Activated CD4-positive, alpha-beta memory T cell treated with anti-CD3 and anti-CD28 coated beads, Interleukin-2, amount 10 ng/mL, durations not matched to agents 7 days and 5 days (primary cell): ENCODE measurements around the gene CHKA. TPM values are rescaled to one million over a fixed set of nuclear protein-coding genes. Genes with fewer than 3 reads are reported as not detected.

Source experiments
- CTCF ChIA-PET: fragments of 350-600 bp; sonication (Branson Sonifier 250); formaldehyde crosslinking; loops from one replicate; lab custom pipeline; 2021; ENCODE audit warnings: antibody characterized with exemption, inconsistent platforms; lab: Charles Lee
- POLR2A ChIA-PET: fragments of 350-600 bp; sonication (Branson Sonifier 250); formaldehyde crosslinking; loops from one replicate; lab custom pipeline; 2021; ENCODE audit warnings: antibody characterized with exemption; lab: Charles Lee
- DNase-seq: peaks from one replicate; pipeline ENCODE4 v3.0.0-alpha.2; 2020
- H3K27ac Mint-ChIP-seq: one replicate; pipeline ENCODE4 v1.8.0; 2021; ENCODE audit warnings: mild to moderate bottlenecking, mixed read lengths
- H3K27me3 Mint-ChIP-seq: one replicate; pipeline ENCODE4 v1.8.0; 2021; ENCODE audit warnings: mixed read lengths
- H3K36me3 Mint-ChIP-seq: one replicate; pipeline ENCODE4 v1.8.0; 2021; ENCODE audit warnings: low read depth, mixed read lengths
- H3K4me1 Mint-ChIP-seq: one replicate; pipeline ENCODE4 v1.8.0; 2021; ENCODE audit warnings: mixed read lengths
- H3K4me3 Mint-ChIP-seq: one replicate; pipeline ENCODE4 v1.8.0; 2021; ENCODE audit warnings: mild to moderate bottlenecking, mixed read lengths
- H3K9me3 Mint-ChIP-seq: one replicate; pipeline ENCODE4 v1.8.0; 2021; ENCODE audit warnings: mixed read lengths
- total RNA-seq, 2 experiments: library from RNA; stranded (reverse); gene quantifications; one replicate each; pipeline ENCODE4 v1.2.3, GENCODE V29; 2021

The CHKA gene
- total RNA-seq, 2 experiments from 2014 or later, result 3.0 to 3.1 TPM

DNA sequence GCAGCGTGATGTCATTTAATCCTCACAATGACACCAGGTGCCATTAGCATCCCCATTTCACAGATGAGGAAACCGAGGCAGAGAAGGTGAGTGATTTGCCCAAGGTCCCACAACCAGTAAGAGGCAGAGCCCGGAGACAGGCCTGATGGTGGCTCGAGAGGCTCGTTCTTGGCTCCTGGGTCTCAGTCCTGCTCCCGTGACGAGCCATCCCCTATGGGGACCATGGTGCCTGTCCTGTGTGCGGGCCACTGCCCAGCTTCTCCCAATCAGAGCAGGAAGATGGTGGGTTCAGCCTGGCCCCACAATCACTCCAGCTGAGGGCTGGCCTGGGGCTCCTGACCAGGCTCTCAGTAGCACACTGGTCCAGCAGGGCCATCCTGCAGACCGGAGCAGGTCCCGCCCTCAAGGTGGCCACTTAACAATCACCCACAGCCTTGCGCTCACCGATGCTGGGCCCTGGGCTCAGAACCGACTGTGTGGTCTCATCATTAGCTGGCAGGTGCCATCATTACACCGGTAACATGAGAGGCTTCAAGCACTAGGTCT is 107.5 kb downstream of the CHKA start:
- H3K27ac Mint-ChIP-seq, result no peak overlapping the region
- DNase-seq, result no peak
- H3K27me3 Mint-ChIP-seq, result no peaks in the 10 kb centered on the region
- no peaks in the 10 kb centered on the region for H3K36me3 Mint-ChIP-seq
- ChIA-PET CTCF (no interaction called here), POLR2A (no interaction called here)
- H3K4me3 Mint-ChIP-seq, result no peak overlapping the region
- H3K4me1 Mint-ChIP-seq, result peaks cover 3% of the 10 kb centered on the region
- H3K9me3 Mint-ChIP-seq, result no peaks in the 10 kb centered on the region

DNA sequence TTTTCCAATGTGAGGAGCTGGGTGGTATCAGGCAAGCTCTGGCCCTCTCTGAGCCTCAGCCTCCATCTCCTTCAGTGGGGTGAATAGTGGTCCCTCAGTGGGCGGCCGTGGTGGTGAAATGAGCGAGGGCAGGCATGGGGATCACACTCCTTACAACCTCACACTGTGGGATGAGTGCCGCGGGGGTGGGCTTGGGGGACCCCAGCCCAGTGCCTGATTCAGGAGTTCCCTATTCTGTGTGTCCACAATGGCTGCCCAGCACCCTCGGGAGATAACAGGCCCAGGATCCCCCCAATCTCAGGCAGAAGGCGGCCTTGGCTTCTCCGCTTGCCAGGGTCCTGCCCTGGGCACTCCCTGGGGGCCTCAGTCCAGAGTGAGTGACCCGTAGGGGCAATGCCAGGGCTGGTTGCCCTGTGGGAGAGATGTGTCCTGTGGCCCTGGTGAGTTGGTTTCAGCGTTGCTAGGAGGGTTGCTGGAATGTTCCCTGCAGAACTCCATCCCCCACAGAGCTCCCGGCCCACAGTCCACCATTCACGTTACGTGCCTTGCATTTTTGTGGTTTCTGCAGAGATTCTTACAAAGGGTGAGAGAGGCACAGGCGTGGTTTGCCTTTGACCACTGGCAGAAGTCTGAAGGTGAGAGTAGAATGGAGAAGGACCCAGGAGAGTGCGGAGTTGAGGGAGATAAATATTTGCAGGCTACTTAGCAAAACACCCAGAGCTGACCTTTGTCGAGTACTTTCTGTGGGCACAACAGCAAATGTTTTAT is 108.2 kb downstream of the CHKA start:
- Mint-ChIP-seq H3K36me3 (no peaks in the 10 kb centered on the region), H3K9me3 (no peaks in the 10 kb centered on the region), H3K4me3 (no peak overlapping the region), H3K4me1 (peaks cover 3% of the 10 kb centered on the region), H3K27me3 (no peaks in the 10 kb centered on the region), H3K27ac (no peak overlapping the region)
- no peak for DNase-seq
- POLR2A ChIA-PET, result no interaction called here
- CTCF ChIA-PET, result no interaction called here

DNA sequence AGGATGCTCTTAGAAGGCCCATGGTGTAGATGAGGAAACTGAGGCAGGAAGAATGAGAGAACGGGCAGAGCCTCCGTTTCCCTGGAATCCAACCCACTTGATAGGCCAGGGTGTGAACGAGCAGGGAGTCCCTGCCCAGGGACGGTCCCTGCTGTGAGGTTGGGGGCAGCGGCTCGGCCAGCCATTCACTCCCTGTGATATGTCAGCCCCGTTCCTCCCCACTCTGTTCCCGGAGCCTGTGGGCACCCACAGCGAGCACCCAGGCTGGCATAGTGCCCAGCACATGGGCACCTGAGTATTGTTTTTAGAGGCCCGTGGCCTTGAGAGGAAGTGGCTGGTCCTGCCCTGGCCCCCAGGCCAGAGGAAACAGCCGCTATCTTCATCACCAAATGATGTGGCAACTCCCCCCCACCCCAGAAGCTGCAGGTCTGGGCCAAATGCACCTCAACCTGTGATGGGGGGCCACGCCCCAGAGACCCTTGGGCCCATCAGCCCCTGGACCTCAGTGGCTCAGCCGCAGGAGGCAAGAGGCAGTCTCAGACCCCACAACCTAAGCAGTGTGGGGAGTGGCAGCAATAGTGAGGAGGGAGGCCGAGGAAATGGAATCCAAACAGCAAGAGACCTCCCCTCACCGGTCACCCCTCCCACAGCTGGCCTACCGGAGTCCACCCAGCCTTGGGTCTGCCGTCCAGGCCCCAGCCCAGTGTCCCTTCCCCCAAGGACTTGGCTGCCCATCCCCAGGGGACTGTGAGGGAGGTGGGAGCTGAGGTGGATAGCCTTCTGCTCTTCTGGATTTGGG is 108.9 kb downstream of the CHKA start:
- no peak overlapping the region for H3K27ac Mint-ChIP-seq
- H3K4me1 Mint-ChIP-seq, result peaks cover 3% of the 10 kb centered on the region
- H3K4me3 Mint-ChIP-seq, result no peak overlapping the region
- no peaks in the 10 kb centered on the region for H3K9me3 Mint-ChIP-seq
- no peaks in the 10 kb centered on the region for H3K27me3 Mint-ChIP-seq
- no peaks in the 10 kb centered on the region for H3K36me3 Mint-ChIP-seq
- ChIA-PET POLR2A (no interaction called here), CTCF (no interaction called here)
- DNase-seq, result no peak

DNA sequence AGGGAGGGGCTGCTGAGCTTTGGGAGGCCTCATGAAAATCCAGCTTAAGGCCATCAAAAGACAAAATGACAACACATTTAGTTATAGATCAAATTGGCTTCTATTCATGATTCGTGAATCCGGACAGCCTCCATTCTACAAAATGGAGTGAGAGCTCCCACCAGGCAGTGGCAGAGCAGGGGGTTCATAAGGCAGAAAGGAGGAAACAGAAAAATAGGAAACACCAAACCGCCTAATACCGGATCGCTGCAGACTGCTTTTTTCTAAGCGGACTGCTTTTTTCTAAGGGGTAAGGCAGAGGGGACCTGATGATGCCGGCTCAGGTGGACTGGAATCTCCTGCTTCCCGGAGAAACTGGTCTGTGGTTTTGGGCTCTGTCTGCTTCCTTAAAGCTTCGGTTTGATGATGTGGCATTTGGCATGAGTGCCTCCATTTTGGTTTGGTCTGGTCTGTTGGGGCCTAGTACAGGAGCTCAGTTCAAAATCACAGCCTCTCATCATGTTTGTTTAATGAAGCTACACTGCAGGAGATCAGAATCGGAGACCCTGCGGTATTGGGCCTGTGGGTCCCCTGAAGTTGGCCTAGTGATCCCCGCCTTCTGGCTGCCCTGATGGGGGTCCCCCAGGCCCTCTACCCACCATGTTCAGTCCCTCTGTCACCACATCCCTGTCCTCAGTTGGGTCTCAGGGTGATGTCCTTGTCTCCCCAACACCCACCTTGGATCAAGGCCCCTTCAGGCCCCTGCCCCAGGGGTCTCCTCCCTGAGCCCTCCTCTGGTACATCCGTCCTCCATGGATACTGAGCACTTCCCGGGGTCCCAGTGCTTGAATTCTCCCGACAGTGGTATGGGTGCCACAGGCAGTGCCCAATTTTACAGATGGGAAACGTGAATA is 109.9 kb downstream of the CHKA start:
- CTCF ChIA-PET, result no interaction called here
- POLR2A ChIA-PET, result no interaction called here
- no peaks in the 10 kb centered on the region for H3K27me3 Mint-ChIP-seq

DNA sequence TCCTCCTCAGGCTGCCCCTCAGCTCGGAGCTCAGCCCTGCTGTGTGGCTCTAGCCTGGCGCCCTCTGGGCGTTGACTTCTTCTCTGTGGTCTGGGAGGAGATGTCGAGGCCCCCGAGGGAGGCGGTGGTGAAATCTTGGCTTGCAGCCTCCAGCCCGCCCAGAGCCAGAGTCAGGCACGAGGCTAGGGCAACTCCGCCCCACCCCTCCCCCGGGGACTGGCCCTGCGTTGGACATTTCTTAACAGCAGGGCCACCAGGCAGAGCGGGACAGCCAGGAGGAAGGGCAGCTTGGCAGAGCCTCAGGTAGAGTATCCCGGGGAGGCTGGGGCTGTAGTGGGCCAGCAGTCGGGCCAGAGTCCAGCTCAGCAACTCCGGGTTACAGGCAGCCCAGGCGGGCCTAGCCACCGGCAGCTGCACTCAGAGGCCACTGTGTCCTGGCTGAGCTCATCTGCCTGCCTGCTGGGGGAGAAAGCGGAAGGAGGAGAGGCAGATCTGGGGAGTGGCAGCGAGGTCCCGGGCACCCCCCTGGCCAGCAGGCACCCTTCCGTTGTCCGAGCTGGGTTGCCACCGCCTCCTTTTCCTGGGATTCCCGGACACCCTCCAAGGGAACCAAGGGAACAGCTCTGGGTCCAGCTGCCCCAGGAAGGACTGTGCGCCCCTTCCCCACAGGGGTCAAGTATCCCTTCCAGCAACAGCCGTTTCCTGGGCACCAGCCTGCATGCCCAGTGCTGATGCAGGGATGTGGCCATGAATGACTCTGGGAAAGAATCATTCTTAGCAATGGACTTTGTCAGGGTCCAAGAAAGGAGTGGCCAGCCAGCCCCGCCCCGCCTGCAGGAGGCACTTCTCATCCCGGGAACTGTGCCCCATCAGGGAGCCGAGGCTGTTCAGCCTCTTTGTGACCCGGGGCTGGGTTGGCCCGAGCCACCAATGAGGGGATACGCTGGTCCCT is 110.8 kb downstream of the CHKA start, which contains the start of gene ALDH3B1:
ALDH3B1 (plus strand) TSS at position 238 of the 952 bp plus-strand sequence. CDS start 4,971 bp downstream, outside the sequence.
- no peaks in the 10 kb centered on the region for H3K27me3 Mint-ChIP-seq
- no peak within 1 kb of the TSS for H3K4me3 Mint-ChIP-seq
- H3K36me3 Mint-ChIP-seq, result no peaks in the 10 kb centered on the region
- CTCF ChIA-PET, result no interaction called here
- H3K9me3 Mint-ChIP-seq, result no peaks in the 10 kb centered on the region
- peak within 1 kb of the TSS; percentile 61 for H3K27ac Mint-ChIP-seq
- POLR2A ChIA-PET, result no interaction called here
- no peak for DNase-seq
- peaks cover 5% of the 10 kb centered on the region for H3K4me1 Mint-ChIP-seq

More for the DNA sequence above, 109.9 kb downstream of the CHKA start:
- no peaks in the 10 kb centered on the region for H3K36me3 Mint-ChIP-seq
- H3K4me1 Mint-ChIP-seq, result peaks cover 3% of the 10 kb centered on the region
- H3K4me3 Mint-ChIP-seq, result no peak overlapping the region
- H3K27ac Mint-ChIP-seq, result no peak overlapping the region
- H3K9me3 Mint-ChIP-seq, result no peaks in the 10 kb centered on the region
- DNase-seq, result no peak

DNA sequence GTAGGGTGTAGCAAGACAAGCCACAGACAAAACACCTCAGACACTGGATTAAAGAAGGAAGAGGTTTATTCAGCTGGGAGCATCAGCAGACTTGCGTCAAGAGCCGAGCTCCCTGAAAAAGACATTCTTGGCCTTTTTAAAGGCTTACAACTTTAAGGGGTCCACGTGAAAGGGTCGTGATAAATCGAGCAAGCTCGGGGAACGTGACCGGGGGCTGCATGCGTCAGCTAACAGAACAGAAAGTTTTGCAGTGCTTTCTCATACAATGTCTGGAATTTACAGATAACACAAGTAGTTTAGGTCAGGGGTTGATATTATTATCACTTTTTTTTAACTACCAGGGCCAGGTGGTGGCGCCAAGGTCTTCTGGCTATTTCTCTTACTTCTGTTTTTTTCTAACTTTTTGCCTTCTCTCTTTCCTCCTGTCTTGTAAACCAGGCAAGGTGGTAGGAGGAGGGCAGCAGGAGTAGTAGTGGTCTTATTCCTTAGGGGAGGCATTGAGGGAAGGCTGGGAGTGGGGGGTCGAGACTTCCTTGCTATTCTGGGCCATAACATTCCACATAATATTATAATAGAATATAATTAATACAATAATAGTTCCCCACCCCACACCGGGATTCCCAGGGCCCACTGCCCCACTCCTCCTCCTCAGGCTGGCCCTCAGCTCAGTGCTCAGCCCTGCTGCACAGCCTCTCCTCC is 111.6 kb downstream of the CHKA start:
- DNase-seq, result peak; percentile 32
- ChIA-PET POLR2A (no interaction called here), CTCF (interaction anchor here (0.9 kb wide), 1 partner anchor 197 kb away, joined by 3 read pairs; no protein-coding TSS in a partner anchor)
- H3K27me3 Mint-ChIP-seq, result no peaks in the 10 kb centered on the region
- H3K36me3 Mint-ChIP-seq, result no peaks in the 10 kb centered on the region
- H3K27ac Mint-ChIP-seq, result peak overlapping the region; percentile 61
- H3K4me3 Mint-ChIP-seq, result no peak overlapping the region
- H3K9me3 Mint-ChIP-seq, result no peaks in the 10 kb centered on the region
- peaks cover 10% of the 10 kb centered on the region for H3K4me1 Mint-ChIP-seq

DNA sequence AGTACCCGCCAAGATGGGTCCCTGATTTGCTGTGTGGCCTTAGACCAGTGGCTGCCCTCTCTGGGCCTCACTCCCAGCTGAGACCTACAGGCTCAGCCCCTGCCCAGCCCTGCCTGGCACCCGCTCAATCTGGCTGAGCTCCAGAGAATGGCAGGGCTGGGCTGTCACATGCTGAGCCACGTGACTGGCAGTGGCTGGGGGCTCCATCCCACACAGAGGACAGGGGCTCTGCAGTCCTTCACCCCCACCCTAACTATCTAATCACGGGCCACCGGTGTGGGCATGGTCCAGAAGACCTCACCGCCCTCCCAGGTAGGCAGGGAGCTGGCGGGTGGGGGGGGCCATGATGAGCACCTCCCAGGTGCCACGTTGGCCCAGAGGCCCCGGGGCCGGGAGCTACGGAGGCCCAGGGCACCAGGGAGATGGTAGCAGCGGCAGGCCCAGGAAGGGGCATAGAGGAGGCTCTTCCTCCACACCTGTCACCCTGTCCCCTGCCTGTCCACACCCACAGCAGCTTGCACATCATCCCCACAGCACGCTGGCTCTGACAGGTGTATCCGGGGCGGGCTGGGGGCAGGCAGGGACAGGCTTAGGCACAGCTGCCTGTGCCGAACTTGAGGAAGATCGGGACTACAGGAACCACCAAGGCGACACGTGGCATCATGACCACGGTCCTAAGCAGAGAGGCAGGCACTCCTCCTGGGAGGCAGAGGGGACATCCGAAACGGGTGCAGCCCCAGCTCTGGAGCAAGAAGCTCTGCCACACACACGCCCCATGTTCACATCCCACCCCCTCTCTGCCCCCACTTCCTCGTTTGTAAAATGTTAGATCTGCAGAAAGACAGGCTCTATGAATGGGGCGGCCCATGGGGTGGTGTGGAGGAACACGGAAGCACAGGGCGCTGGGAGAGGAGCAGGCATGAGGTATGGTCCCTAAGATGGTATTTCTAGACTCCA is 112.5 kb downstream of the CHKA start:
- no peak for DNase-seq
- ChIA-PET POLR2A (no interaction called here), CTCF (interaction anchor here (0.9 kb wide), 1 partner anchor 198 kb away, joined by 3 read pairs; no protein-coding TSS in a partner anchor)
- Mint-ChIP-seq H3K27me3 (no peaks in the 10 kb centered on the region), H3K27ac (no peak overlapping the region), H3K4me3 (no peak overlapping the region), H3K4me1 (peaks cover 16% of the 10 kb centered on the region), H3K36me3 (no peaks in the 10 kb centered on the region), H3K9me3 (no peaks in the 10 kb centered on the region)

DNA sequence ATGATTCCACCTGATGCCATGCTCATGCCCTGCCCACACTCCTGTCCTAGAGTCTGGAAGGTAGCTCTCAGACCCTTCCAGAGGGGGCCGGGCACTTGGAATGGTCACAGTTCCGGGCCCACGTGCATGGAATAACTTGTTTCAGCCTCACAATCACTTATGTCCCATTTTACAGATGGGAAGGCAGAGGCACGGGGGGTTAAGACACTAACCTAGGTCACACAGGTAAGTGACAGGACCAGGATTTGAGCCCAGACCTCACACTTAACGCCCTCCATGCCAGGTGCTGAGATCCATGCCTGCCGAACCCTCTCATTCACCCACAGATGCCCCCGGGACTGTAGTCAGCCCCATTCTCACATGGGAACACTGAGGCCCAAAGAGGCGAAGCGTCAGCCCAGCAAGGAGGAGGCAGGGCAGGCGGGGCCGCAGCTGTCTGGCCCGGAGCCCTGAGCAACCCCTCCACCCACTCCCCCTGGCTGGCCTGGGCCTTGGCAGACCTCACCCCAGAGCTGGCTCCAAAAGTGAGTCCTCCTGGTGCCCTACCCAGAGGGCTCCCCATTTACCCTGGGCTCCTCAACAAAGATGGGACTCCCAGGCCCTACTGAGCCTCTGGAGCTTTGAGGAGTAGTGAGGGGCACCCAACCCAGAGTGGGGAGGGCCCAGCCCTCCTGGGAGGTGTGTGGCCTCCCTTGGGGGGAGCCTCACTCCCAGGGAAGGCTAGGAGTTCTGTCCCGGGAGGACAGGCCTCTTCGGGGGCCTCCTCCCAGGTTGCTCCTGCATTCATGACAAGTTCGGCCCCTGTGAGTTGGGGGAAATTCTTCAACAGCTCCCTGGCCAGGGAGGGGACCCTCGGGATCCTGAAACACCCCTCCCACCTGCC is 113.4 kb downstream of the CHKA start:
- Mint-ChIP-seq H3K4me1 (peaks cover 19% of the 10 kb centered on the region), H3K27ac (no peak overlapping the region), H3K9me3 (no peaks in the 10 kb centered on the region), H3K27me3 (no peaks in the 10 kb centered on the region), H3K36me3 (peaks cover 2% of the 10 kb centered on the region), H3K4me3 (no peak overlapping the region)
- POLR2A ChIA-PET, result no interaction called here
- no peak for DNase-seq
- CTCF ChIA-PET, result no interaction called here

DNA sequence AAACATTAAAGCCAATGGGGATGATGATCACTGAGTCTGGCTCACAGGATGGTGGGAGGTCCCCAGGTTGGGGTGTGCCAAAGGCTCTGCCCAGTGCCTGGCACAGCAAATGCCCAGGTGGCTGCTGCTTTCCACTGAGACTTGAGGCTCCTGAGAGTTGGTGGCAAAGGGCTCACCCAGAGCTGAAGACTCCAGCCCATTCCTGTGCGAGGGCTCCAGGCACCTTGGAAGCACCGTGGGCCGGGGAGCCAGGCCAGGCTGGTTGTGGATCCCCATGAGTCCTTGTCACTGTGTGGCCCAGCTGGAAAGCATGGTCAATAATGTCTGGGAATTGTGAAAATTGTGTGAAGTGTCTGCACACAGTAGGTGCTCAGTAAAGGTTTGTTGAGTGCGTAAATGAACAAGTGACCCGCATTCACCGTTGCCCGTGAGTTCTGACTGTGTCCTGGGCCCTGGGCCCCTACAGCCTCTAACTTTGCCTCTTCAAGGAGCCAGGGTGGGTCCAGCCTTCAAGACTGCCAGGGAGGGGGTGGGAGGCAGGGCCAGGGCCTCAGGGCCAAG is 114.5 kb downstream of the CHKA start:
- peaks cover 27% of the 10 kb centered on the region for H3K4me1 Mint-ChIP-seq
- POLR2A ChIA-PET, result no interaction called here
- no peaks in the 10 kb centered on the region for H3K9me3 Mint-ChIP-seq
- H3K36me3 Mint-ChIP-seq, result peaks cover 10% of the 10 kb centered on the region
- H3K27me3 Mint-ChIP-seq, result no peaks in the 10 kb centered on the region
- CTCF ChIA-PET, result no interaction called here
- no peak for DNase-seq
- H3K27ac Mint-ChIP-seq, result no peak overlapping the region
- H3K4me3 Mint-ChIP-seq, result no peak overlapping the region
